Glomerular visceral epithelial cell (primary cell): Measurements from ENCODE around the gene FRYL.
"Not testable (repeated sequence)": the region's sequence is repeated elsewhere in the genome, so short reads cannot be mapped to it uniquely, and the experiment has no call there.

Experiments used
- DNase-seq: peaks from one replicate; pipeline ENCODE4 v3.0.0-alpha.2; 2016; ENCODE audit errors: extremely low spot score

FRYL gene

GRCh38 chr4:48661391-48661790, 118.7 kb downstream of the FRYL start:
- no peak for DNase-seq

DNA sequence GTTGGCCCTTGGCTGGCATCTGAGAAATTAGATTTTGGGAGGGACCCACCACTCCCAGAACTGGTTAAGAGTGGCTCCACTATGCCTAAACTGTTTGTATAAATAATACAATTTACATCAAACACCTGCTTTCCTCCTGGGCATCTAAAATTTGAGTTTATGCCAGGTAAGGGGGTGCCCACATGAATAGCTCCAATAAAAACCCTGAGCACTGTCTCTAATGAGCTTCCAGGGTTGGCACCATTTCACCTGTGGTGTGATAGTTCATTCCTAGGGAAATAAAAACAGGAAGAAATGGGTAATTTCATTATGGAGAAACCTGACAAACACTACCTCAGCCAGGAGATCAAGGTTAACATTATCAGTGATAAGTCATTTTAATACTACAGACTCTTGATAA, 119.7 kb downstream of the FRYL start:
- DNase-seq: no peak

- DNase-seq: peak; percentile 13
These were observed 125.9 kb downstream of the FRYL start for GRCh38 chr4:48654015-48654664.

GRCh38 chr4:48653217-48654014, 126.7 kb downstream of the FRYL start:
- no peak for DNase-seq

GRCh38 chr4:48651914-48652313, 128.2 kb downstream of the FRYL start:
- DNase-seq: no peak

DNA sequence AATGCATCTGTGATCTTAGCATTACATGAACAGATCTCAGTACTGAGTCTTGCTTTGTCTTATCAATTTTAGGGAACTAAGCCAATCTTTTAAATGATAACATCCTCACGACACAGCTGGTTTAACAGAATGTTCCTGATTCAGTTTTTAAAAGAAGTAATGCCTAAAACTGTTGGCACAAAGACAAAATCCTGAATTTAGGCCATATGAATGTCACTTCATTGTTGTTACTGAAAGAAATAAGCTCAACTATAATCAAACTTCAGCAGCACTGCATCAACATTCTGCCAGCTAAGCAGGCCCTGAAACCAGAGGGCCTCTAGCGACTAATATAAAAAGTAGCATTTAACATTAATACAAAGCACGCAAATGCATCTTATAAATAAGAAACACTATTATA, 130.6 kb downstream of the FRYL start:
- no peak for DNase-seq

- DNase-seq: no peak
These were observed 134.8 kb downstream of the FRYL start for GRCh38 chr4:48645225-48645794.

- DNase-seq: no peak
These were observed 137.4 kb downstream of the FRYL start for GRCh38 chr4:48642421-48643374.

DNA sequence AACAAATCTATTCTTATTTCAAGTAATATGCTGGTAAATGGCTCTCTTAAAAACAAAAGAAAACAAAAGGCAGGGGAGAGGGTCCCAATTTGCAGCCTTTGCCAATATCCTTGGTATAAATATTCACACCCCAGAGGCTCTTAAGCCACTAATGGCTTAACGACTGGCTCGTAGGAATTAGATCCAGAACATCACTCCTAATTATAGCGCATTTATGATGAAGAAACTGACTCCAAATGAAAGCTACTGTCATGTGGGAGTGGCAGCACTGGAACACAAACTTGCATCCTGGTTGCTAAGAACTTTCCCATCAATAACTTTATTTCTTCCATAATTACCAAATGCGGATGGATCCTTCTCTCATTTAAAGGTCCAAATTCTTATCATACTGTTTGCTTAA, 138.7 kb downstream of the FRYL start:
- no peak for DNase-seq

- no peak for DNase-seq
These were observed 139.4 kb downstream of the FRYL start for GRCh38 chr4:48640699-48641098.

- no peak for DNase-seq
These were observed 139.9 kb downstream of the FRYL start for GRCh38 chr4:48640225-48640624.

- no peak for DNase-seq
These were observed 140.3 kb downstream of the FRYL start for GRCh38 chr4:48639807-48640206.

DNA sequence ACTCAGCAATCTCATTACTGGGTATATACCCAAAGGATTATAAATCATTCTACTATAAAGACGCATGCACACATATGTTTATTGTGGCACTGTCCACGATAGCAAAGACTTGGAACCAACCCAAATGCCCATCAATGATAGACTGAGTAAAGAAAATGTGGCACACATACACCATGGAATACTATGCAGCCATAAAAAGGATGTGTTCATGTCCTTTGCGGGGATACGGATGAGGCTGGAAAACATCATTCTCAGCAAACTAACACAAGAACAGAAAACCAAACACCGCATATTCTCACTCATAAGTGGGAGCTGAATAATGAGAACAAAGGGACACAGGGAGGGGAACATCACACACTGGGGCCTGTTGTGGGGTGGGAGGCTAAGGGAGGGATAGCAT, 141.5 kb downstream of the FRYL start:
- DNase-seq: not testable (repeated sequence)

- no peak for DNase-seq
These were observed 143.2 kb downstream of the FRYL start for GRCh38 chr4:48636911-48637310.

GRCh38 chr4:48635980-48636379, 144.1 kb downstream of the FRYL start:
- no peak for DNase-seq

GRCh38 chr4:48635310-48635709, 144.8 kb downstream of the FRYL start:
- peak; percentile 40 for DNase-seq

GRCh38 chr4:48634688-48635308, 145.3 kb downstream of the FRYL start:
- DNase-seq: no peak

- no peak for DNase-seq
These were observed 146.4 kb downstream of the FRYL start for GRCh38 chr4:48633657-48634056.

GRCh38 chr4:48629458-48629857, 150.6 kb downstream of the FRYL start:
- no peak for DNase-seq

DNA sequence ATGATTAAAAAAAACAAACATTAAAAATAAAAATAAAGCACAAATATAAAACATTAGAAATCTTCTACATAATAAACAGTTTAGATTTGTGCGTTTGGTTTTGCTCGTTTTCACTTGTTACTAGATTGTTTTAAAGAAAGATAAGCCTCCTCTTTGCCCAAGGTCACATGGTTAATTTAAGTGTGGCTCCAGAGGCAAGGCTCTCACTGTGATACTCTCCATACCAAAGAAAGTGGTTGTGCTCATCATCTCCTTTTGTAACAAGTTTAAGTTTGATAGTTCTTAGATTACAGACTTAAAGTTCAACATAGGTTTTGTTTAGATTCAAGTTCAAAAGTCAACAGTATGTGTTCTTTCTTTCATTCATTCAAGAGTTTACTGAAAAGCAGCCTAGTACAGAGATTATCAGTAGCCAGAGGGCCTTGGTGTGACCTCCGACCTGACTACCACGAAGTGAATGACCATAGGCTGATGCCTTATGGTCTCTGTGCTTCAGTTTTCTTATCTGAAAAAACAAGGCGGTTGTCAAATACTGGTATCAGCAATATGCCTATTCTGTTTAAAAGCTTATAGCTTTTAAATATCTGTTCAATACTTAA, 156.8 kb downstream of the FRYL start:
- DNase-seq: no peak

GRCh38 chr4:48620831-48621230, 159.2 kb downstream of the FRYL start:
- DNase-seq: no peak
